GM12878 (cell line): ENCODE measurements around the gene MRPS25. TPM values are rescaled to one million over a fixed set of nuclear protein-coding genes. Genes with fewer than 3 reads are reported as not detected.

Experiments
- ATAC-seq: fragments of 200-7000 bp; cut with Tn5 transposase; 3 replicates; pipeline ENCODE4 v1.9.1; 2020; ENCODE audit warnings: mild to moderate bottlenecking, moderate library complexity
- BruUV-seq: library from RNA; stranded (reverse); fragments of 400-500 nt; replicated peaks from 2 replicates; lab custom pipeline; 2021; lab: Mats Ljungman, UMichigan
- CTCF ChIA-PET: fragments of 300-600 bp; sonication (Branson Sonifier 250); formaldehyde crosslinking; extraction: SDS; loops from one replicate; lab custom pipeline; 2021; ENCODE audit warnings: inconsistent platforms; lab: Yijun Ruan, JAX
- POLR2A ChIA-PET: fragments of 350-600 bp; formaldehyde crosslinking; extraction: SDS; loops from one replicate; lab custom pipeline; 2021; ENCODE audit warnings: inconsistent platforms; lab: Charles Lee
- RAD21 ChIA-PET: fragments of 300-600 bp; sonication (Branson Sonifier 250); formaldehyde crosslinking; loops from one replicate; lab custom pipeline; 2023; ENCODE audit warnings: antibody characterized with exemption; ENCODE audit not compliant: unreplicated experiment; lab: Charles Lee
- SMC1A ChIA-PET: fragments of 300-600 bp; sonication (Branson Sonifier 250); formaldehyde crosslinking; loops from one replicate; lab custom pipeline; 2023; ENCODE audit not compliant: unreplicated experiment, uncharacterized antibody; lab: Charles Lee
- DNase-seq: peaks from one replicate; pipeline ENCODE4 v3.0.0-alpha.2; 2011; ENCODE audit warnings: low read depth, low spot score
- FAIRE-seq: peaks from 3 replicates; lab custom pipeline; 2011; peaks lifted over from hg19 to GRCh38; lab: Jason Lieb, UNC
- H2AFZ ChIP-seq: 2 replicates; pipeline ENCODE4 v1.6.0; 2011; ENCODE audit warnings: low read depth, low read length, control low read depth; ENCODE audit not compliant: control insufficient read depth
- H3K27ac ChIP-seq: 2 replicates; pipeline ENCODE4 v1.5.1; 2011; ENCODE audit warnings: control low read depth; ENCODE audit not compliant: control insufficient read depth, insufficient read depth
- H3K27me3 ChIP-seq, 2 experiments: replicated peaks in 1 of 2; 2 replicates each; pipeline versions ENCODE4 v1.6.0 to v1.6.1; 2011; ENCODE audit warnings: low read length in 1 of 2; ENCODE audit not compliant: control insufficient read depth in 2 of 2, insufficient read depth in 2 of 2
- H3K36me3 ChIP-seq, 2 experiments: 2 replicates each; pipeline ENCODE4 v1.5.1; 2011; ENCODE audit warnings: low read length in 1 of 2; ENCODE audit not compliant: control insufficient read depth in 2 of 2, insufficient read depth in 2 of 2
- H3K4me1 ChIP-seq: 2 replicates; pipeline ENCODE4 v1.6.1; 2011; ENCODE audit warnings: mild to moderate bottlenecking, low read length, moderate library complexity, mixed read lengths; ENCODE audit not compliant: control insufficient read depth, insufficient read depth
- H3K4me2 ChIP-seq: 2 replicates; pipeline ENCODE4 v1.6.0; 2011; ENCODE audit warnings: control low read depth; ENCODE audit not compliant: control insufficient read depth, insufficient read depth
- H3K4me3 ChIP-seq: fragments of 200-600 bp; sonication (generic); 2 replicates; pipeline ENCODE4 v1.5.1; 2016
- H3K79me2 ChIP-seq: 2 replicates; pipeline ENCODE4 v1.6.0; 2011; ENCODE audit warnings: low read length; ENCODE audit not compliant: control insufficient read depth, insufficient read depth
- H3K9ac ChIP-seq: 2 replicates; pipeline ENCODE4 v1.8.0; 2011; ENCODE audit warnings: low read length, control low read depth, mixed read lengths; ENCODE audit not compliant: control insufficient read depth, insufficient read depth
- H3K9me3 ChIP-seq: replicated peaks from 3 replicates; pipeline ENCODE4 v1.5.1; 2011; ENCODE audit warnings: mild to moderate bottlenecking, low read length; ENCODE audit not compliant: control insufficient read depth, insufficient read depth
- H4K20me1 ChIP-seq: 2 replicates; pipeline ENCODE4 v1.6.0; 2011; ENCODE audit not compliant: control insufficient read depth, insufficient read depth
- EGR1 ChIP-seq, 2 experiments: IDR thresholded peaks; 1 replicate in 1 of 2; 2 replicates in 1 of 2; pipeline ENCODE4 v1.6.1; 2011 to 2012; ENCODE audit warnings: low read depth in 2 of 2, low read length in 2 of 2, borderline replicate concordance in 1 of 2, mild to moderate bottlenecking in 1 of 2, moderate library complexity in 1 of 2
- EP300 ChIP-seq, 2 experiments: fragments of 150-350 bp in 1 of 2; IDR thresholded peaks; 2 replicates each; pipeline ENCODE4 v1.6.1; 2011 to 2012; ENCODE audit warnings: low read depth in 2 of 2, low read length in 2 of 2, borderline replicate concordance in 1 of 2, improper control_type of control experiment in 1 of 2, inconsistent platforms in 1 of 2; ENCODE audit not compliant: control insufficient read depth in 1 of 2
- IKZF1 ChIP-seq: fragments of 450-650 bp; conservative IDR thresholded peaks from 2 replicates; pipeline ENCODE4 v1.6.1; 2017; ENCODE audit warnings: antibody characterized with exemption, mild to moderate bottlenecking
- MEF2B ChIP-seq: fragments of 450-650 bp; IDR thresholded peaks from 2 replicates; pipeline ENCODE4 v1.6.1; 2018; ENCODE audit warnings: mild to moderate bottlenecking, moderate library complexity; ENCODE audit not compliant: partially characterized antibody, poor library complexity, severe bottlenecking
- RCOR1 ChIP-seq: conservative IDR thresholded peaks from 2 replicates; pipeline ENCODE4 v1.6.1; 2012; ENCODE audit warnings: low read depth, low read length, improper control_type of control experiment
- TCF3 ChIP-seq: IDR thresholded peaks from 2 replicates; pipeline ENCODE4 v1.6.1; 2012; ENCODE audit warnings: low read depth, mild to moderate bottlenecking, low read length, borderline replicate concordance; ENCODE audit not compliant: insufficient read depth
- WGBS: methylation state at CpG from one replicate; pipeline ENCODE4 v1.1.6; 2016; ENCODE audit warnings: low lambda C conversion rate; ENCODE audit not compliant: insufficient replicate concordance, insufficient coverage; ENCODE audit errors: missing lambda C conversion rate; 5-methylcytosine and 5-hydroxymethylcytosine counted together
- in situ Hi-C: fragments of 300-500 bp; cut with MboI; formaldehyde crosslinking; loops from 9 replicates; pipeline ENCODE4 v1.14.3; 2018; ENCODE audit warnings: mixed read lengths
- intact Hi-C: fragments of 100-400 bp; cut with micrococcal nuclease; formaldehyde crosslinking; loops from one replicate; pipeline ENCODE4 v1.14.2; 2022; ENCODE audit not compliant: unreplicated experiment
- polyA plus RNA-seq, 11 experiments: library from polyadenylated mRNA; depleted of rRNA in 4 of 11; unstranded in 6 of 11; stranded (reverse) in 5 of 11; fragments of >200 nt; fragmentation: Nextera tagmentation in 4 of 11; fragmentation: Illumina TruSeq in 1 of 11; extraction: Ambion mirVana in 4 of 11; extraction: Trizol in 1 of 11; gene quantifications; 1 replicate in 1 of 11; 2 replicates in 10 of 11; pipeline versions ENCODE4 v1.2.1 to v1.2.3, GENCODE V29; 2011 to 2016; ENCODE audit warnings: inconsistent platforms in 2 of 11, missing spikeins in 2 of 11, low read depth in 1 of 11
- total RNA-seq, 4 experiments: library from RNA; depleted of rRNA in 3 of 4; stranded (reverse); fragments of >200 nt in 3 of 4; fragmentation: Illumina TruSeq in 1 of 4; extraction: Trizol in 1 of 4; gene quantifications; 2 replicates each; pipeline versions ENCODE4 v1.2.1 to v1.2.3, GENCODE V29; 2013 to 2021
- TF ChIP-seq, protein P1 (sequence below): IDR thresholded peaks from 2 replicates; pipeline ENCODE4 v1.6.1; 2012; ENCODE audit warnings: mild to moderate bottlenecking, low read depth, low read length
- TF ChIP-seq, protein P2 (sequence below): fragments of 450-650 bp; IDR thresholded peaks from 2 replicates; pipeline ENCODE4 v1.6.1; 2017; ENCODE audit warnings: borderline replicate concordance

Gene MRPS25
- total and polyA plus RNA-seq, 10 of the 15 experiments (the other 5 are each of a cell fraction or from before 2014, with no cell fraction given) = 17.0 to 114 (median 62.2) TPM

DNA sequence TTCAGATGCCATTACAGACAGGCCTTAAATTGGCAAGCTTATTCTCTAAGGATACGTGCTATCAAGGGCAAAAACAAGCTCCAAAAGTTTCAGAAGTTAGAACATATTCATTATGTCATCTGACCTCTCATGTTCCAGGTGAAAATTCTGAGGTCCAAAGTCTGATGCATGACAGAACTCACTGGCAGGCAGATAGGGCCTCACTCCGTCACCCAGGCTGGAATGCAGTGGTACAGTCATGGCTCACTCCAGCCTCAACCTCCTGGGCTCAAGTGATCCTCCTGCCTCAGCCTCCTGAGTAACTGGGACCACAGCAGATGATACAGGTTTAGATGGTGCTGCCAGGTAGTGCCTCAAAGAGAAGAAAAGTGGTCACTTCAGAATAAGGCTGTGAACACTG is 15.5 kb downstream of the MRPS25 start:
- peak overlapping the region; percentile 71; the same call in 1 of the 2 replicates for H3K27ac ChIP-seq
- no TSS peak for BruUV-seq
- no peak overlapping the region for H3K4me2 ChIP-seq
- no peak overlapping the region for H3K9ac ChIP-seq
- intact Hi-C loops = no loop called here
- H3K79me2 ChIP-seq = peaks cover 15% of the 10 kb centered on the region
- H3K9me3 ChIP-seq = no peaks in the 10 kb centered on the region; the same call in 2 of the 3 replicates
- in situ Hi-C loops = no loop called here
- DNase-seq (no peak), ATAC-seq (no peak), FAIRE-seq (peak; percentile 35)
- no peaks in the 10 kb centered on the region for H3K27me3 ChIP-seq
- TF ChIP-seq, protein P1, sequence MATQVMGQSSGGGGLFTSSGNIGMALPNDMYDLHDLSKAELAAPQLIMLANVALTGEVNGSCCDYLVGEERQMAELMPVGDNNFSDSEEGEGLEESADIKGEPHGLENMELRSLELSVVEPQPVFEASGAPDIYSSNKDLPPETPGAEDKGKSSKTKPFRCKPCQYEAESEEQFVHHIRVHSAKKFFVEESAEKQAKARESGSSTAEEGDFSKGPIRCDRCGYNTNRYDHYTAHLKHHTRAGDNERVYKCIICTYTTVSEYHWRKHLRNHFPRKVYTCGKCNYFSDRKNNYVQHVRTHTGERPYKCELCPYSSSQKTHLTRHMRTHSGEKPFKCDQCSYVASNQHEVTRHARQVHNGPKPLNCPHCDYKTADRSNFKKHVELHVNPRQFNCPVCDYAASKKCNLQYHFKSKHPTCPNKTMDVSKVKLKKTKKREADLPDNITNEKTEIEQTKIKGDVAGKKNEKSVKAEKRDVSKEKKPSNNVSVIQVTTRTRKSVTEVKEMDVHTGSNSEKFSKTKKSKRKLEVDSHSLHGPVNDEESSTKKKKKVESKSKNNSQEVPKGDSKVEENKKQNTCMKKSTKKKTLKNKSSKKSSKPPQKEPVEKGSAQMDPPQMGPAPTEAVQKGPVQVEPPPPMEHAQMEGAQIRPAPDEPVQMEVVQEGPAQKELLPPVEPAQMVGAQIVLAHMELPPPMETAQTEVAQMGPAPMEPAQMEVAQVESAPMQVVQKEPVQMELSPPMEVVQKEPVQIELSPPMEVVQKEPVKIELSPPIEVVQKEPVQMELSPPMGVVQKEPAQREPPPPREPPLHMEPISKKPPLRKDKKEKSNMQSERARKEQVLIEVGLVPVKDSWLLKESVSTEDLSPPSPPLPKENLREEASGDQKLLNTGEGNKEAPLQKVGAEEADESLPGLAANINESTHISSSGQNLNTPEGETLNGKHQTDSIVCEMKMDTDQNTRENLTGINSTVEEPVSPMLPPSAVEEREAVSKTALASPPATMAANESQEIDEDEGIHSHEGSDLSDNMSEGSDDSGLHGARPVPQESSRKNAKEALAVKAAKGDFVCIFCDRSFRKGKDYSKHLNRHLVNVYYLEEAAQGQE = no peak
- no peak for TF ChIP-seq IKZF1
- TF ChIP-seq TCF3 = no peak
- no peak for TF ChIP-seq EP300 (IDR thresholded peaks at IDR 0.05; ENCODE audit: borderline replicate concordance in 1 of 2, control insufficient read depth in 1 of 2, low read depth in 2 of 2, low read length in 2 of 2)
- TF ChIP-seq, protein P2, sequence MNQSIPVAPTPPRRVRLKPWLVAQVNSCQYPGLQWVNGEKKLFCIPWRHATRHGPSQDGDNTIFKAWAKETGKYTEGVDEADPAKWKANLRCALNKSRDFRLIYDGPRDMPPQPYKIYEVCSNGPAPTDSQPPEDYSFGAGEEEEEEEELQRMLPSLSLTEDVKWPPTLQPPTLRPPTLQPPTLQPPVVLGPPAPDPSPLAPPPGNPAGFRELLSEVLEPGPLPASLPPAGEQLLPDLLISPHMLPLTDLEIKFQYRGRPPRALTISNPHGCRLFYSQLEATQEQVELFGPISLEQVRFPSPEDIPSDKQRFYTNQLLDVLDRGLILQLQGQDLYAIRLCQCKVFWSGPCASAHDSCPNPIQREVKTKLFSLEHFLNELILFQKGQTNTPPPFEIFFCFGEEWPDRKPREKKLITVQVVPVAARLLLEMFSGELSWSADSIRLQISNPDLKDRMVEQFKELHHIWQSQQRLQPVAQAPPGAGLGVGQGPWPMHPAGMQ = no peak
- TF ChIP-seq RCOR1 = no peak
- no peak for TF ChIP-seq MEF2B
- no peak for TF ChIP-seq EGR1 (IDR thresholded peaks at IDR 0.05; ENCODE audit: borderline replicate concordance in 1 of 2, low read depth in 2 of 2, low read length in 2 of 2)
- CTCF ChIA-PET = interaction anchor here (0.7 to 4.2 kb wide), 12 partner anchors 13 to 271 kb away, joined by 3 to 50 read pairs (median 6); partner anchors contain the start of gene MRPS25
- RAD21 ChIA-PET = interaction anchor here (0.8 to 3.3 kb wide), 6 partner anchors 15 to 268 kb away, joined by 3 to 30 read pairs (median 4); partner anchors contain the start of genes MRPS25 and NR2C2
- peaks cover 32 to 49% of the 10 kb centered on the region in 2 experiments for H3K36me3 ChIP-seq
- POLR2A ChIA-PET = interaction anchor here (4.7 kb wide), 1 partner anchor 15 kb away, joined by 30 read pairs; the partner anchor contains the start of gene MRPS25
- SMC1A ChIA-PET = interaction anchor here (1.1 to 3.5 kb wide), 7 partner anchors 10 to 335 kb away, joined by 3 to 22 read pairs (median 5); partner anchors contain the start of gene MRPS25
- H3K4me3 ChIP-seq = no peak overlapping the region
- 98% methylated on average over 2 of the region's 2 CpGs for WGBS
- peaks cover 40% of the 10 kb centered on the region for H3K4me1 ChIP-seq
- no peaks in the 10 kb centered on the region for H4K20me1 ChIP-seq
- H2AFZ ChIP-seq = no peak overlapping the region
